HG03196 (cell line): ENCODE measurements around the gene TMEM253.

Experiments
- ATAC-seq: cut with Tn5 transposase; IDR thresholded peaks from one replicate; pipeline ENCODE4 v1.9.1; 2021; ENCODE audit not compliant: unreplicated experiment

TMEM253 gene

DNA sequence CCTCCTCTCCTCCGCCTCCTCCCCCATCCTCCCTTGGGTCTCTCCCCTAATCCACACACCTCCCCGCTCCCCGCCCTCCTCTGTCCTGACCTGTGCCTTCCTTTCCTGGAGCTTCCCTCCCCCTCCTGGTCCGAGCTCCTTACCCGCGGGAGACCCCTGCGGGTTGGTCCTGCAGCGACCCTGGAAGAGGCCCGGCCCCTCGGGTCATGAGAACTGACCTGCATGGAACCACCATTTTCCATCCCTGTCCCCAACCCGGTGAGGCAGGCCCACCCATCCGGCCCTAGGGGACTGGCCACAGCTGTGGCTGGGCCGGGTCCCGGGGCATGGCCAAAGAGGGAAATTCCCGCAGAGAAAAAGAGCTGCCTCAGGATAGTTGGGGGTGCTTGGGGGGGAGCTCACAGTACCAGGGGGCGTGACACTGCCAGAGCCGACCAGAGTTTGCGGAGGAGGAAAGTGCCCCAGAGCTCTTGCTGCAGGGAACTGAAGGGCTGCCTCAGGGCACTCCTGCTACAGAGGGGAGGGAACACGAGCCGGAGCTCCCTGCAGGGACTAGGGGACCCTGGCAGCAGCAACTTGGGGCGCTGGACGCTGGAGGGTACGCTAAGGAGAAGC is 30.1 kb upstream of the TMEM253 start:
- ATAC-seq: peak; percentile 5

GRCh38 chr14:21071225-21072030 is 29.4 kb upstream of the TMEM253 start:
- peak; percentile 64 for ATAC-seq

DNA sequence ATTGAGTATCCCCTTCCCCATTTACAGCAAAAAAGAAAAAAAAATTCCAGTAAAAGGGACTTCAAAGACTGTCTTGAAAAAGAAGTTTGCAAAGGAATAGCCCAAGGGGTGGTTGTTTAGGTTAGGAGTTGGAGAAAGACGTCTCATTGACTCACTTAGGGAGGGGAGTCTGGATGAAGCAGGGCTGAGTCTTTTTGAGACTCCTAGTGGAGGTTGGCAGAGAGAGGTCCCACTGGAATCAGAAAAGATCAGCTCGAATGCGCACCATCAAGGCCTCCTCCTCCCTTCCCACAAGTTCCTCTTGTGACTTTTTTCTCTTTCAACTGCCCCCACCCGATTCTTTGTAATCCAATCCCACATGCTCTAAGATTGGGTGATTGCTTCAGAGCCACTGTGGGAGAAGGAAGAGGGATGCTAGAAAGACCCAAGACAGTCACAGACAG is 28.8 kb upstream of the TMEM253 start:
- no peak for ATAC-seq

- ATAC-seq: no peak
Observed at GRCh38 chr14:21072781-21073339, 28.0 kb upstream of the TMEM253 start.

DNA sequence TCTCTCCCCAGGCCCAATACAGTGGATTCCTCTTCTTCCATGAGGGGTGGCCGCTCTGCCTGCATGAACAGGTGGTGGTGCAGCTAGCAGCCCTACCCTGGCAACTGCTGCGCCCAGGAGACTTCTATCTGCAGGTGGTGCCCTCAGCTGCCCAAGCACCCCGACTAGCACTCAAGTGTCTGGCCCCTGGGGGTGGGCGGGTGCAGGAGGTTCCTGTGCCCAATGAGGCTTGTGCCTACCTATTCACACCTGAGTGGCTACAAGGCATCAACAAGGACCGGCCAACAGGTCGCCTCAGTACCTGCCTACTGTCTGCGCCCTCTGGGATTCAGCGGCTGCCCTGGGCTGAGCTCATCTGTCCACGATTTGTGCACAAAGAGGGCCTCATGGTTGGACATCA is 26.9 kb upstream of the TMEM253 start:
- no peak for ATAC-seq

DNA sequence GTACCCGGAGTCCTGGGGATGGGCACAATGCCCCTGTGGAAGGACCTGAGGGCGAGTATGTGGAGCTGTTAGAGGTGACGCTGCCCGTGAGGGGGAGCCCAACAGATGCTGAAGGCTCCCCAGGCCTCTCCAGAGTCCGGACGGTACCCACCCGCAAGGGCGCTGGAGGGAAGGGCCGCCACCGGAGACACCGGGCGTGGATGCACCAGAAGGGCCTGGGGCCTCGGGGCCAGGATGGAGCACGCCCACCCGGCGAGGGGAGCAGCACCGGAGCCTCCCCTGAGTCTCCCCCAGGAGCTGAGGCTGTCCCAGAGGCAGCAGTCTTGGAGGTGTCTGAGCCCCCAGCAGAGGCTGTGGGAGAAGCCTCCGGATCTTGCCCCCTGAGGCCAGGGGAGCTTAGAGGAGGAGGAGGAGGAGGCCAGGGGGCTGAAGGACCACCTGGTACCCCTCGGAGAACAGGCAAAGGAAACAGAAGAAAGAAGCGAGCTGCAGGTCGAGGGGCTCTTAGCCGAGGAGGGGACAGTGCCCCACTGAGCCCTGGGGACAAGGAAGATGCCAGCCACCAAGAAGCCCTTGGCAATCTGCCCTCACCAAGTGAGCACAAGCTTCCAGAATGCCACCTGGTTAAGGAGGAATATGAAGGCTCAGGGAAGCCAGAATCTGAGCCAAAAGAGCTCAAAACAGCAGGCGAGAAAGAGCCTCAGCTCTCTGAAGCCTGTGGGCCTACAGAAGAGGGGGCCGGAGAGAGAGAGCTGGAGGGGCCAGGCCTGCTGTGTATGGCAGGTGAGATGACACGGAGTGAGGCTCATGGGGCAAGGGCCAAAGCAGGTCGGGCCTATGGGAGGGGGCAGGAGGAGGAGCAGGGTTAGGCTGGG is 26.2 kb upstream of the TMEM253 start:
- ATAC-seq: no peak

GRCh38 chr14:21075719-21076437 is 25.0 kb upstream of the TMEM253 start:
- ATAC-seq: no peak

GRCh38 chr14:21077672-21078071 is 23.2 kb upstream of the TMEM253 start:
- no peak for ATAC-seq

DNA sequence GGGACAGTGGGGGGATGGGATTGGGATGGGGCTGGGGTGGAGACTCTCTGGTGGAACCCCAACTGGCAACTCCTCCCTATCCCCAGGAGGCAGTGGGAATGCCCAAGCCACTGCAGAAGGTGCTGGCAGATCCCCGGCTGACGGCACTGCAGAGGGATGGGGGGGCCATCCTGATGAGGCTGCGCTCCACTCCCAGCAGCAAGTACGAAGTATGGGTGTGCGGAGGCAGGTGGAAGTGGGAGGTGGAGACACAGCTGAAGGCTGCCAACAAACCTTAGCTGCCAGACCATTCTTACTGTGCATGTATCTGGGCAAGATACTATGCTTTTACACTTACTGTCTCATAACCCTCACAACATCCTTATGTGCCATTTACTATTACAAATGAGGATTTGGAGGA is 22.6 kb upstream of the TMEM253 start:
- no peak for ATAC-seq

GRCh38 chr14:21078726-21079125 is 22.1 kb upstream of the TMEM253 start:
- ATAC-seq: no peak

DNA sequence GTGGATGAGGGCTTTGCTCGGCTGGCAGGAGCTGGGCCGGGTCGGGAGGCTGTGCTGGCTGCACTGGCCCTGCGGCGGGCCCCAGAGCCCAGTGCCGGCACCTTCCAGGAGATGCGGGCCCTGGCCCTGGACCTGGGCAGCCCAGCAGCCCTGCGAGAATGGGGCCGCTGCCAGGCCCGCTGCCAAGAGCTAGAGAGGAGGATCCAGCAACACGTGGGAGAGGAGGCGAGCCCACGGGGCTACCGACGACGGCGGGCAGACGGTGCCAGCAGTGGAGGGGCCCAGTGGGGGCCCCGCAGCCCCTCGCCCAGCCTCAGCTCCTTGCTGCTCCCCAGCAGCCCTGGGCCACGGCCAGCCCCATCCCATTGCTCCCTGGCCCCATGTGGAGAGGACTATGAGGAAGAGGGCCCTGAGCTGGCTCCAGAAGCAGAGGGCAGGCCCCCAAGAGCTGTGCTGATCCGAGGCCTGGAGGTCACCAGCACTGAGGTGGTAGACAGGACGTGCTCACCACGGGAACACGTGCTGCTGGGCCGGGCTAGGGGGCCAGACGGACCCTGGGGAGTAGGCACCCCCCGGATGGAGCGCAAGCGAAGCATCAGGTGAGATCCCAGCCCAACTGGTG is 19.2 kb upstream of the TMEM253 start:
- no peak for ATAC-seq

GRCh38 chr14:21083565-21084325 is 17.1 kb upstream of the TMEM253 start:
- no peak for ATAC-seq

DNA sequence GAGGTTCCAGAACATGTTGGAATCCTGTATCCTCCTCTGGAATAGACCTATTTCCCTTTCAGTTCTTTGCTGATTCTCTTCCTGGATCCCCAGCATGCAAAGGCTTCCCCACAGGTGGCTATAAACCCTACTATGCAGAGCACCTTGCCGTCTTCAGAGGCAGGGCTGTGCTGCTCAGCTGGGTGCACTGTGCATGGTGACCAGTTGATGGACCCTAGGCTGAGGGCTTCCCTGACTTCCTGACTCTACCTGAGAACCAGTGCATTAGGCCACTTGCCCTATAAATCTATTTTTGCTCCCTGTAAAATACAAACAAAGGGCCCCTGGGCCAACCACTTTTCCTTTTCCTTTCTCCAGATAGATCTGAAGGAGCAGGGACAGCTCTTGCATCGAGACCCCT is 16.5 kb upstream of the TMEM253 start:
- ATAC-seq: no peak

GRCh38 chr14:21084998-21085853 is 15.6 kb upstream of the TMEM253 start:
- no peak for ATAC-seq

DNA sequence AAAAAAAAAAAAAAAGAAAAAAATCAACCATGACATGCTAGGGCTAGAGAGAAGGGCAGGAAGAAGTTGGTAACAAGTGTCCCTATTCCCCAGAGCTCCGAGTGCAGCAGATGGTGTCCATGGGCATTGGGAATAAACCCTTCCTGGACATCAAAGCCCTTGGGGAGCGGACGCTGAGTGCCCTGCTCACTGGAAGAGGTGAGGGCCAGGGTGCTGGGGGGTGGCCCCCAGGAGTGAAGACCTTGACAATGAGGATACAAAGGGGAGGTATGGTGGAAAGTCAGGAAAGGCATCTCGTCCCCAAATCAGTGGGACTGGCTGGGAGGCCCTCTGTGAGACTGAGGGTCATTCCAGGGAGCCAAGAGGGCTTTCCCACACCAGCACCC is 14.0 kb upstream of the TMEM253 start:
- ATAC-seq: no peak

GRCh38 chr14:21087294-21088091 is 13.4 kb upstream of the TMEM253 start:
- ATAC-seq: peak; percentile 40

DNA sequence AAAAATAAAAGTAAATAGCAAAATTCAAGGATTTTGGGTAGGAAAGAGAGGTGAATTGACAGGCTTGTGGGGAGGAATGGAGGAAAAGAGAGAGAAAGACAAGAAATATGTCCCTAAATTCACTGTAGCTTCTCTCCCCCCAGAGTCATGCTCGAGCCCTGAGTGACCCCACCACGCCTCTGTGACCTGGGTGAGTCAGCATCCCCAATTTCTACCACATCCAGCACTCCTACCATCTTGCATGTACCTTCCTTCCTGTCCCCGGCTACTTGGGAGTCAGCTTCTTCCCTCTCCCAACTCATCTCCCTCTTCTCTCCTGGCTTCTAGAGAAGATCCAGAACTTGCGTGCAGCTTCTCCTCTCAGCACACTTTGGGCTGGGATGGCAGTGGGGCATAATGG is 12.2 kb upstream of the TMEM253 start:
- no peak for ATAC-seq

DNA sequence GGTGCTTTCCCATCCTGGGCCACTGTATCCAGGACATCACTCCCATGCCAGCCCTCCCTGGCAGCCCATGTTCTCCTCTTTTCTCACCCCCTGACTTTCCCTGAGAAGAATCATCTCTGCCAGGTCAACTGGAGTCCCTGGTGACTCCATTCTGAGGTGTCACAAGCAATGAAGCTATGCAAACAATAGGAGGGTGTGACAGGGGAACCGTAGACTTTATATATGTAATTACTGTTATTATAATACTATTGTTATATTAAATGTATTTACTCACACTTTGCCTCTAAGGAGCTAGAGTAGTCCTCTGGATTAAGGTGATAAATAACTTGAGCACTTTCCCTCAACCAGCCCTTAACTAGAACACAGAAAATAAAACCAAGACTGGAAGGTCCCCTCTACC is 11.6 kb upstream of the TMEM253 start:
- ATAC-seq: no peak
